Activated T-cell treated with anti-CD3 and anti-CD28 coated beads, Interleukin-2, amount 50 U/mL, for 24 hours (primary cell): ENCODE data around the gene KCNG4.

Experiments used
- DNase-seq: peaks from one replicate; pipeline ENCODE4 v3.0.0-alpha.2; 2020
- H3K27ac Mint-ChIP-seq: 2 replicates; pipeline ENCODE4 v1.8.0; 2020; ENCODE audit warnings: mild to moderate bottlenecking, mixed read lengths
- H3K27me3 Mint-ChIP-seq: 2 replicates; pipeline ENCODE4 v1.8.0; 2020; ENCODE audit warnings: mixed read lengths
- H3K36me3 Mint-ChIP-seq: 2 replicates; pipeline ENCODE4 v1.8.0; 2020; ENCODE audit warnings: low read depth, mixed read lengths
- H3K4me1 Mint-ChIP-seq: 2 replicates; pipeline ENCODE4 v1.8.0; 2020; ENCODE audit warnings: low read depth, mixed read lengths
- H3K4me3 Mint-ChIP-seq: 2 replicates; pipeline ENCODE4 v1.8.0; 2020; ENCODE audit warnings: mild to moderate bottlenecking, moderate library complexity, mixed read lengths
- H3K9me3 Mint-ChIP-seq: 2 replicates; pipeline ENCODE4 v1.8.0; 2020; ENCODE audit warnings: mixed read lengths

Gene KCNG4

GRCh38 chr16:84254062-84254461 lies 14.2 kb upstream of the KCNG4 start:
- Mint-ChIP-seq H3K27me3 (peaks cover 40% of the 10 kb centered on the region), H3K27ac (no peak overlapping the region), H3K36me3 (no peaks in the 10 kb centered on the region), H3K4me3 (no peak overlapping the region), H3K9me3 (no peaks in the 10 kb centered on the region), H3K4me1 (no peaks in the 10 kb centered on the region)
- no peak for DNase-seq

GRCh38 chr16:84253173-84253572 lies 13.4 kb upstream of the KCNG4 start:
- no peaks in the 10 kb centered on the region for H3K36me3 Mint-ChIP-seq
- H3K4me1 Mint-ChIP-seq: no peaks in the 10 kb centered on the region
- peaks cover 33% of the 10 kb centered on the region for H3K27me3 Mint-ChIP-seq
- no peak for DNase-seq
- H3K27ac Mint-ChIP-seq: no peak overlapping the region
- no peak overlapping the region for H3K4me3 Mint-ChIP-seq
- no peaks in the 10 kb centered on the region for H3K9me3 Mint-ChIP-seq

GRCh38 chr16:84252184-84252583 lies 12.4 kb upstream of the KCNG4 start:
- Mint-ChIP-seq H3K36me3 (no peaks in the 10 kb centered on the region), H3K4me1 (no peaks in the 10 kb centered on the region), H3K9me3 (no peaks in the 10 kb centered on the region), H3K4me3 (no peak overlapping the region), H3K27me3 (peaks cover 24% of the 10 kb centered on the region), H3K27ac (no peak overlapping the region)
- no peak for DNase-seq

GRCh38 chr16:84247844-84248243 lies 8.0 kb upstream of the KCNG4 start:
- no peaks in the 10 kb centered on the region for H3K36me3 Mint-ChIP-seq
- H3K9me3 Mint-ChIP-seq: no peaks in the 10 kb centered on the region
- DNase-seq: no peak
- no peaks in the 10 kb centered on the region for H3K4me1 Mint-ChIP-seq
- H3K27ac Mint-ChIP-seq: no peak overlapping the region
- no peak overlapping the region for H3K4me3 Mint-ChIP-seq
- H3K27me3 Mint-ChIP-seq: peaks cover 14% of the 10 kb centered on the region

- Mint-ChIP-seq H3K4me1 (no peaks in the 10 kb centered on the region), H3K27me3 (peaks cover 11% of the 10 kb centered on the region), H3K27ac (no peak overlapping the region), H3K36me3 (no peaks in the 10 kb centered on the region), H3K9me3 (no peaks in the 10 kb centered on the region), H3K4me3 (no peak overlapping the region)
- DNase-seq: no peak
Observed at GRCh38 chr16:84247331-84247730, 7.5 kb upstream of the KCNG4 start.

GRCh38 chr16:84246679-84247077 lies 6.9 kb upstream of the KCNG4 start:
- H3K36me3 Mint-ChIP-seq: no peaks in the 10 kb centered on the region
- no peaks in the 10 kb centered on the region for H3K9me3 Mint-ChIP-seq
- no peak for DNase-seq
- H3K27ac Mint-ChIP-seq: no peak overlapping the region
- H3K27me3 Mint-ChIP-seq: peaks cover 7% of the 10 kb centered on the region
- no peak overlapping the region for H3K4me3 Mint-ChIP-seq
- no peaks in the 10 kb centered on the region for H3K4me1 Mint-ChIP-seq

GRCh38 chr16:84245956-84246678 lies 6.3 kb upstream of the KCNG4 start:
- H3K36me3 Mint-ChIP-seq: no peaks in the 10 kb centered on the region
- no peak overlapping the region for H3K4me3 Mint-ChIP-seq
- H3K27ac Mint-ChIP-seq: no peak overlapping the region

GRCh38 chr16:84244728-84245127 lies 4.9 kb upstream of the KCNG4 start:
- no peaks in the 10 kb centered on the region for H3K9me3 Mint-ChIP-seq
- H3K27ac Mint-ChIP-seq: no peak overlapping the region
- peaks cover 18% of the 10 kb centered on the region for H3K27me3 Mint-ChIP-seq
- H3K4me1 Mint-ChIP-seq: no peaks in the 10 kb centered on the region
- H3K36me3 Mint-ChIP-seq: no peaks in the 10 kb centered on the region
- no peak for DNase-seq
- H3K4me3 Mint-ChIP-seq: no peak overlapping the region

More at GRCh38 chr16:84245956-84246678, 6.3 kb upstream of the KCNG4 start:
- DNase-seq: no peak
- Mint-ChIP-seq H3K4me1 (no peaks in the 10 kb centered on the region), H3K27me3 (peaks cover 7% of the 10 kb centered on the region), H3K9me3 (no peaks in the 10 kb centered on the region)

- DNase-seq: no peak
- Mint-ChIP-seq H3K36me3 (no peaks in the 10 kb centered on the region), H3K4me3 (no peak overlapping the region)
Observed at GRCh38 chr16:84243732-84244131, 3.9 kb upstream of the KCNG4 start.

GRCh38 chr16:84242839-84243238 lies 3.0 kb upstream of the KCNG4 start:
- no peak for DNase-seq
- Mint-ChIP-seq H3K27me3 (peaks cover 29% of the 10 kb centered on the region), H3K9me3 (no peaks in the 10 kb centered on the region), H3K27ac (no peak overlapping the region), H3K36me3 (no peaks in the 10 kb centered on the region), H3K4me3 (no peak overlapping the region), H3K4me1 (no peaks in the 10 kb centered on the region)

More at GRCh38 chr16:84243732-84244131, 3.9 kb upstream of the KCNG4 start:
- no peak overlapping the region for H3K27ac Mint-ChIP-seq
- no peaks in the 10 kb centered on the region for H3K9me3 Mint-ChIP-seq
- peaks cover 28% of the 10 kb centered on the region for H3K27me3 Mint-ChIP-seq
- H3K4me1 Mint-ChIP-seq: no peaks in the 10 kb centered on the region

- no peaks in the 10 kb centered on the region for H3K4me1 Mint-ChIP-seq
- no peaks in the 10 kb centered on the region for H3K9me3 Mint-ChIP-seq
- no peak for DNase-seq
- H3K27me3 Mint-ChIP-seq: peaks cover 29% of the 10 kb centered on the region
- no peaks in the 10 kb centered on the region for H3K36me3 Mint-ChIP-seq
- H3K4me3 Mint-ChIP-seq: no peak overlapping the region
- H3K27ac Mint-ChIP-seq: no peak overlapping the region
Observed at GRCh38 chr16:84241778-84242177, 2.0 kb upstream of the KCNG4 start.

GRCh38 chr16:84240455-84240854 lies 643 bp upstream of the KCNG4 start:
- Mint-ChIP-seq H3K4me3 (no peak overlapping the region), H3K27me3 (peaks cover 29% of the 10 kb centered on the region), H3K36me3 (no peaks in the 10 kb centered on the region), H3K4me1 (no peaks in the 10 kb centered on the region), H3K27ac (no peak overlapping the region), H3K9me3 (no peaks in the 10 kb centered on the region)
- DNase-seq: no peak

GRCh38 chr16:84239141-84239769 lies 557 bp downstream of the KCNG4 start:
- no peak overlapping the region for H3K4me3 Mint-ChIP-seq
- no peaks in the 10 kb centered on the region for H3K9me3 Mint-ChIP-seq
- no peak overlapping the region for H3K27ac Mint-ChIP-seq
- DNase-seq: no peak
- H3K36me3 Mint-ChIP-seq: no peaks in the 10 kb centered on the region
- H3K4me1 Mint-ChIP-seq: no peaks in the 10 kb centered on the region
- H3K27me3 Mint-ChIP-seq: peaks cover 29% of the 10 kb centered on the region

- H3K4me1 Mint-ChIP-seq: no peaks in the 10 kb centered on the region
- no peaks in the 10 kb centered on the region for H3K36me3 Mint-ChIP-seq
- H3K9me3 Mint-ChIP-seq: no peaks in the 10 kb centered on the region
- no peak for DNase-seq
- H3K4me3 Mint-ChIP-seq: no peak overlapping the region
- H3K27me3 Mint-ChIP-seq: peaks cover 29% of the 10 kb centered on the region
- no peak overlapping the region for H3K27ac Mint-ChIP-seq
Observed at GRCh38 chr16:84237994-84238750, 1.6 kb downstream of the KCNG4 start.

- Mint-ChIP-seq H3K4me3 (no peak overlapping the region), H3K27ac (no peak overlapping the region), H3K9me3 (no peaks in the 10 kb centered on the region), H3K36me3 (no peaks in the 10 kb centered on the region), H3K4me1 (no peaks in the 10 kb centered on the region), H3K27me3 (peaks cover 27% of the 10 kb centered on the region)
- DNase-seq: no peak
Observed at GRCh38 chr16:84236671-84237070, 3.1 kb downstream of the KCNG4 start.
